HepG2 (cell line): ENCODE results near the gene ASB9. TPM values are rescaled to one million over a fixed set of nuclear protein-coding genes. Genes with fewer than 3 reads are reported as not detected.

Experiments
- ATAC-seq: fragments of 200-7000 bp; cut with Tn5 transposase; 3 replicates; pipeline ENCODE4 v1.9.1; 2020; ENCODE audit warnings: mild to moderate bottlenecking, moderate library complexity
- BruUV-seq: library from RNA; stranded (reverse); fragments of 400-500 nt; replicated peaks from 2 replicates; lab custom pipeline; 2021; lab: Mats Ljungman, UMichigan
- CTCF ChIA-PET: fragments of 300-600 bp; formaldehyde crosslinking; extraction: SDS; loops from one replicate; lab custom pipeline; 2021; ENCODE audit warnings: low total read pairs, inconsistent platforms, low intra/inter-chr PET ratio; lab: Yijun Ruan, JAX
- POLR2A ChIA-PET: fragments of 350-600 bp; sonication (Branson Sonifier 250); formaldehyde crosslinking; loops from one replicate; lab custom pipeline; 2020; ENCODE audit warnings: antibody characterized with exemption, inconsistent platforms; lab: Yijun Ruan, JAX
- DNase-seq: peaks from one replicate; pipeline ENCODE4 v3.0.0-alpha.2; 2015; ENCODE audit warnings: low spot score
- FAIRE-seq: peaks from 3 replicates; lab custom pipeline; 2011; peaks lifted over from hg19 to GRCh38; lab: Jason Lieb, UNC
- H2AFZ ChIP-seq: one replicate; pipeline ENCODE4 v1.6.1; 2011; ENCODE audit warnings: low read length, inconsistent platforms
- H3K27ac ChIP-seq: fragments of 300-600 bp; 3 replicates; pipeline ENCODE4 v1.8.0; 2011; ENCODE audit warnings: mixed run types, mild to moderate bottlenecking, mixed read lengths, low read length, inconsistent platforms; ENCODE audit not compliant: insufficient read depth; ENCODE audit errors: extremely low read length
- H3K27me3 ChIP-seq, 2 experiments: fragments of 200-600 bp in 1 of 2; 2 replicates in 1 of 2; 3 replicates in 1 of 2; pipeline versions ENCODE4 v1.6.0 to v1.8.0; 2011; ENCODE audit warnings: low read length in 2 of 2, mild to moderate bottlenecking in 2 of 2, moderate library complexity in 2 of 2, inconsistent platforms in 1 of 2; ENCODE audit not compliant: insufficient read depth in 2 of 2, control insufficient read depth in 1 of 2
- H3K36me3 ChIP-seq, 2 experiments: fragments of 200-600 bp in 1 of 2; replicated peaks in 1 of 2; 2 replicates in 1 of 2; 3 replicates in 1 of 2; pipeline versions ENCODE4 v1.5.1 to v1.8.0; 2011; ENCODE audit warnings: low read length in 2 of 2, inconsistent platforms in 1 of 2; ENCODE audit not compliant: insufficient read depth in 2 of 2, control insufficient read depth in 1 of 2
- H3K4me1 ChIP-seq: 2 replicates; pipeline ENCODE4 v1.5.1; 2012; ENCODE audit warnings: low read length, inconsistent platforms; ENCODE audit not compliant: insufficient read depth
- H3K4me2 ChIP-seq: 2 replicates; pipeline ENCODE4 v1.6.0; 2011; ENCODE audit warnings: low read depth, low read length, inconsistent platforms
- H3K4me3 ChIP-seq, 3 experiments: fragments of 200-600 bp in 1 of 3; sonication (generic), shearing (Covaris generic) in 1 of 3; replicated peaks in 1 of 3; 2 replicates each; pipeline ENCODE4 v1.5.1; 2011 to 2016; ENCODE audit warnings: low read length in 3 of 3, inconsistent platforms in 2 of 3, low read depth in 2 of 3, mild to moderate bottlenecking in 2 of 3, control low read depth in 1 of 3, mixed read lengths in 1 of 3; ENCODE audit not compliant: insufficient read depth in 1 of 3
- H3K79me2 ChIP-seq: one replicate; pipeline ENCODE4 v1.6.1; 2011; ENCODE audit warnings: low read length, inconsistent platforms; ENCODE audit not compliant: insufficient read depth
- H3K9ac ChIP-seq: 2 replicates; pipeline ENCODE4 v1.6.0; 2011; ENCODE audit warnings: mild to moderate bottlenecking, low read depth, low read length, inconsistent platforms; ENCODE audit not compliant: insufficient read depth
- H3K9me3 ChIP-seq: 2 replicates; pipeline ENCODE4 v1.5.1; 2012; ENCODE audit warnings: mild to moderate bottlenecking, low read length
- H4K20me1 ChIP-seq: 2 replicates; pipeline ENCODE4 v1.6.0; 2011; ENCODE audit warnings: inconsistent platforms, mild to moderate bottlenecking, low read length, moderate library complexity; ENCODE audit not compliant: insufficient read depth
- FOXA3 ChIP-seq: IDR thresholded peaks from 2 replicates; pipeline ENCODE4 v1.6.1; 2016; ENCODE audit warnings: missing genetic modification reagents, missing compliant biosample characterization
- HES4 ChIP-seq: sonication (generic); formaldehyde crosslinking; IDR thresholded peaks from 2 replicates; pipeline ENCODE4 v1.9.0; 2021; ENCODE audit warnings: mild to moderate bottlenecking, missing genetic modification reagents, borderline replicate concordance
- HOXA7 ChIP-seq: sonication (generic); formaldehyde crosslinking; IDR thresholded peaks from 2 replicates; pipeline ENCODE4 v1.8.1; 2022; ENCODE audit warnings: mild to moderate bottlenecking, missing genetic modification reagents, moderate library complexity
- MAF1 ChIP-seq: sonication (generic); formaldehyde crosslinking; IDR thresholded peaks from 2 replicates; pipeline ENCODE4 v1.5.0; 2020; ENCODE audit warnings: missing genetic modification reagents, borderline replicate concordance
- ONECUT2 ChIP-seq: sonication (generic); formaldehyde crosslinking; IDR thresholded peaks from 2 replicates; pipeline ENCODE4 v1.4.0; 2020; ENCODE audit warnings: missing genetic modification reagents
- PHF21A ChIP-seq: sonication (generic); formaldehyde crosslinking; IDR thresholded peaks from 2 replicates; pipeline ENCODE4 v1.5.0; 2020; ENCODE audit warnings: mild to moderate bottlenecking, missing genetic modification reagents
- PHF5A ChIP-seq: IDR thresholded peaks from one replicate; pipeline ENCODE4 v1.6.1; 2018; ENCODE audit warnings: low read depth, missing genetic modification reagents; ENCODE audit not compliant: unreplicated experiment
- RAD51 ChIP-seq: fragments of 450-650 bp; IDR thresholded peaks from 2 replicates; pipeline ENCODE4 v1.6.1; 2016; ENCODE audit warnings: borderline replicate concordance
- SMARCC2 ChIP-seq: fragments of 450-650 bp; IDR thresholded peaks from 2 replicates; pipeline ENCODE4 v1.6.1; 2017; ENCODE audit warnings: antibody characterized with exemption, mild to moderate bottlenecking
- U2AF1 ChIP-seq: fragments of 200-400 bp; formaldehyde crosslinking; optimal IDR thresholded peaks from 2 replicates; pipeline ENCODE3; 2017; ENCODE audit warnings: mild to moderate bottlenecking, low read depth, low read length
- ZNF17 ChIP-seq: sonication (generic); formaldehyde crosslinking; IDR thresholded peaks from 2 replicates; pipeline ENCODE4 v1.5.0; 2020; ENCODE audit warnings: mild to moderate bottlenecking, missing genetic modification reagents
- ZNF232 ChIP-seq: sonication (generic); formaldehyde crosslinking; IDR thresholded peaks from 2 replicates; pipeline ENCODE4 v1.4.0; 2020; ENCODE audit warnings: missing genetic modification reagents, borderline replicate concordance
- ZNF678 ChIP-seq: sonication (generic); formaldehyde crosslinking; IDR thresholded peaks from 2 replicates; pipeline ENCODE4 v1.4.0; 2020; ENCODE audit warnings: mild to moderate bottlenecking, missing genetic modification reagents
- ZNF83 ChIP-seq: sonication (generic); formaldehyde crosslinking; IDR thresholded peaks from 2 replicates; pipeline ENCODE4 v1.4.0; 2020; ENCODE audit warnings: missing genetic modification reagents, mild to moderate bottlenecking, borderline replicate concordance
- WGBS: methylation state at CpG from one replicate; pipeline ENCODE4 v1.1.6; 2017; ENCODE audit warnings: low lambda C conversion rate; 5-methylcytosine and 5-hydroxymethylcytosine counted together
- in situ Hi-C: cut with HindIII; loops from 2 replicates; pipeline ENCODE4 v1.10.0; 2017; ENCODE audit warnings: low pct_unique_long_range_greater_than_20kb; ENCODE audit not compliant: extremely low pct_ligation_motif_present
- intact Hi-C: fragments of 100-400 bp; cut with micrococcal nuclease; formaldehyde crosslinking; loops from one replicate; pipeline ENCODE4 v1.10.0; 2022; ENCODE audit not compliant: unreplicated experiment
- polyA plus RNA-seq, 8 experiments: library from polyadenylated mRNA; depleted of rRNA in 3 of 8; stranded (reverse) in 7 of 8; unstranded in 1 of 8; fragments of >200 nt; fragmentation: Illumina TruSeq in 4 of 8; extraction: Trizol in 4 of 8; gene quantifications; 2 replicates each; pipeline versions ENCODE4 v1.2.1 to v1.2.3, GENCODE V29; 2011 to 2016; ENCODE audit warnings: low read depth in 4 of 8, missing spikeins in 1 of 8, mixed read lengths in 1 of 8; ENCODE audit not compliant: insufficient read depth in 1 of 8
- total RNA-seq, 5 experiments: library from RNA; depleted of rRNA; stranded (reverse); fragments of >200 nt; fragmentation: Illumina TruSeq; extraction: Trizol; gene quantifications; 2 replicates each; pipeline ENCODE4 v1.2.3, GENCODE V29; 2016; ENCODE audit warnings: low read depth in 1 of 5
- TF ChIP-seq, protein P1 (sequence below): sonication (generic); formaldehyde crosslinking; IDR thresholded peaks from 2 replicates; pipeline ENCODE4 v1.5.0; 2020; ENCODE audit warnings: missing genetic modification reagents
- TF ChIP-seq, protein P2 (sequence below): sonication (generic); formaldehyde crosslinking; IDR thresholded peaks from 2 replicates; pipeline ENCODE4 v1.9.0; 2021; ENCODE audit warnings: missing genetic modification reagents, borderline replicate concordance

Gene ASB9
- total and polyA plus RNA-seq, 2 of the 13 experiments (the other 11 are each of a cell fraction or from before 2014, with no cell fraction given) = 4.2 to 13.8 TPM

DNA sequence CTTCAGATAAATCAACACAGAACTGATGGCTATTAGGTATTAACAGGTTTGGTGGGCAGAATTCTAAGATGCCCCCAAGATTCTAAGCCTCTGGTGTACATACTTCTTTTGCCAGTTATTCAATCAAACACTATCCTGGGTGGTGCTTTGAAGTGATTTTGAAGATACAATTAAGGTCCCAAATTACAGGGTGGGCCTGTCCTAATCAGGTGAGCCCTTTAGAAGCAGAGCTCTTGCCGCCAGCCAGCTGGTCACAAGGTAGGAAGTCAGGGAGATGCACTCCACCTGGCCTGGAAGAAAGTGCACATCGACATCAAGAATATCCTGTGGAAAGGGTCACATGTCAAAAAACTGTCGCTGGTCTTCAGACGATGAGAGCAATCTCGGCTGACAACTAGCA lies 29.5 kb downstream of the ASB9 start:
- 78% methylated on average over 5 of the region's 5 CpGs for WGBS
- intact Hi-C loops = loop anchor here (5.0 to 10.0 kb wide), 2 partner anchors 96 to 1143 kb away; no protein-coding TSS in a partner anchor
- H3K36me3 ChIP-seq = no peaks in the 10 kb centered on the region
- ATAC-seq = no peak
- in situ Hi-C loops = no loop called here
- no peak overlapping the region for H3K4me3 ChIP-seq
- H4K20me1 ChIP-seq = no peaks in the 10 kb centered on the region
- no peak overlapping the region for H3K27ac ChIP-seq
- no peaks in the 10 kb centered on the region for H3K27me3 ChIP-seq
- CTCF ChIA-PET = no interaction called here
- no peak for DNase-seq
- no peak overlapping the region for H3K4me2 ChIP-seq
- H3K79me2 ChIP-seq = no peaks in the 10 kb centered on the region
- no peak for FAIRE-seq
- no peak for TF ChIP-seq ZNF83
- TF ChIP-seq ZNF232 (CRISPR knock-in tag) = no peak
- TF ChIP-seq HOXA7 (CRISPR knock-in tag) = no peak
- no peak for TF ChIP-seq MAF1 (CRISPR knock-in tag)
- TF ChIP-seq ZNF678 (CRISPR knock-in tag) = no peak
- TF ChIP-seq SMARCC2 = no peak
- TF ChIP-seq ZNF17 (CRISPR knock-in tag) = no peak
- no peak for TF ChIP-seq PHF5A
- TF ChIP-seq HES4 (CRISPR knock-in tag) = no peak
- no peak for TF ChIP-seq U2AF1
- TF ChIP-seq PHF21A (CRISPR knock-in tag) = no peak
- TF ChIP-seq, protein P1, sequence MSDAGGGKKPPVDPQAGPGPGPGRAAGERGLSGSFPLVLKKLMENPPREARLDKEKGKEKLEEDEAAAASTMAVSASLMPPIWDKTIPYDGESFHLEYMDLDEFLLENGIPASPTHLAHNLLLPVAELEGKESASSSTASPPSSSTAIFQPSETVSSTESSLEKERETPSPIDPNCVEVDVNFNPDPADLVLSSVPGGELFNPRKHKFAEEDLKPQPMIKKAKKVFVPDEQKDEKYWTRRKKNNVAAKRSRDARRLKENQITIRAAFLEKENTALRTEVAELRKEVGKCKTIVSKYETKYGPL (CRISPR knock-in tag) = no peak
- TF ChIP-seq, protein P2, sequence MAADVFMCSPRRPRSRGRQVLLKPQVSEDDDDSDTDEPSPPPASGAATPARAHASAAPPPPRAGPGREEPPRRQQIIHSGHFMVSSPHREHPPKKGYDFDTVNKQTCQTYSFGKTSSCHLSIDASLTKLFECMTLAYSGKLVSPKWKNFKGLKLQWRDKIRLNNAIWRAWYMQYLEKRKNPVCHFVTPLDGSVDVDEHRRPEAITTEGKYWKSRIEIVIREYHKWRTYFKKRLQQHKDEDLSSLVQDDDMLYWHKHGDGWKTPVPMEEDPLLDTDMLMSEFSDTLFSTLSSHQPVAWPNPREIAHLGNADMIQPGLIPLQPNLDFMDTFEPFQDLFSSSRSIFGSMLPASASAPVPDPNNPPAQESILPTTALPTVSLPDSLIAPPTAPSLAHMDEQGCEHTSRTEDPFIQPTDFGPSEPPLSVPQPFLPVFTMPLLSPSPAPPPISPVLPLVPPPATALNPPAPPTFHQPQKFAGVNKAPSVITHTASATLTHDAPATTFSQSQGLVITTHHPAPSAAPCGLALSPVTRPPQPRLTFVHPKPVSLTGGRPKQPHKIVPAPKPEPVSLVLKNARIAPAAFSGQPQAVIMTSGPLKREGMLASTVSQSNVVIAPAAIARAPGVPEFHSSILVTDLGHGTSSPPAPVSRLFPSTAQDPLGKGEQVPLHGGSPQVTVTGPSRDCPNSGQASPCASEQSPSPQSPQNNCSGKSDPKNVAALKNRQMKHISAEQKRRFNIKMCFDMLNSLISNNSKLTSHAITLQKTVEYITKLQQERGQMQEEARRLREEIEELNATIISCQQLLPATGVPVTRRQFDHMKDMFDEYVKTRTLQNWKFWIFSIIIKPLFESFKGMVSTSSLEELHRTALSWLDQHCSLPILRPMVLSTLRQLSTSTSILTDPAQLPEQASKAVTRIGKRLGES (CRISPR knock-in tag) = no peak
- TF ChIP-seq FOXA3 (CRISPR knock-in tag) = no peak
- no peak for TF ChIP-seq ONECUT2 (CRISPR knock-in tag)
- TF ChIP-seq RAD51 = no peak
- no TSS peak for BruUV-seq
- no peak overlapping the region for H3K9ac ChIP-seq
- no peak overlapping the region for H2AFZ ChIP-seq
- H3K9me3 ChIP-seq = no peaks in the 10 kb centered on the region
- no peaks in the 10 kb centered on the region for H3K4me1 ChIP-seq
- POLR2A ChIA-PET = no interaction called here
